NCI-H146 treated with DMSO at 0.1 percent for 48 hours (cell line): ENCODE measurements around the gene OASL.
"Not testable (repeated sequence)": the region's sequence is repeated elsewhere in the genome, so short reads cannot be mapped to it uniquely, and the experiment has no call there.

ENCODE experiments used
- DNase-seq: peaks from one replicate; lab custom pipeline; 2025; ENCODE audit not compliant: unreplicated experiment; lab: John Stamatoyannopoulos, UW

Gene OASL

DNA sequence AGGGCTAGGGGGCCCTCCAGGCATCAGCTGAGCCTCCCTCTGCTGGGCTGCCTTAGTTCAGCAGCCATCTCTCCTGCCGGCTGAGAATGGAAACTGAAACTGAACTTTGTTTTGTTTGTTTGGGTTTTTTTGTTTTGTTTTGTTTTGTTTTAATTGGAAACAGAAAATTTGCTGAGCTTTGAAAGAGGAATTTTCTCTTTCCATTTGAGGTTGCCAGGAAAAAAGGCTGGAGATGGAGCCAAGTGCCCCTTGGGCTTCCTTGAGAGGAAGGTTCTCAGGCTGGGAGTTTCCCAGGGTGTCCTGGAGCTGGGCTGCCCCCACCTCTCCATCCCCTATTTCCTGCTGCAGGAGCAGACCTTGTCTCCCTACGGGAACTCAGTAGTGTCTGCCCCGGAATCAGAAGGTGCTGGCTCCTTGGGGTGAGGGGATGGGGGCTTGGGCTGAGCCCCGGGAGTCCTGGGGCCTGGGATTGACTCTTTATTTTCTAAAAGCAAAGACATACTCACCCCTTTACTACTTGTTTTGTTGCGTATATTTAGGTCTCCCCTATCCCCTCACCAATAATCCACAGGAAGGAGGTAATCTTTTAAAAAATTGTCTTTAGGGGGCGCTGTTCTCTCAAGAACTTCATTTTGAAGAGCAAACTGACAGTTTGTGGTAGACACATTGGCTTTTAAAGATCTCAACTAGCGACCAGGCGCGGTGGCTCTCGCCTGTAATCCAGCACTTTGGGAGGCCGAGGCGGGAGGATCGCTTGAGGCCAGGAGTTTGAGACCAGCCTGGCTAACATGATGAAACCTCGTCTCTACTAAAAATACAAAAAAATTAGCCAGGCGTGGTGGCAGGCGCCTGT is 21.3 kb upstream of the OASL start:
- peak; percentile 25 for DNase-seq

DNA sequence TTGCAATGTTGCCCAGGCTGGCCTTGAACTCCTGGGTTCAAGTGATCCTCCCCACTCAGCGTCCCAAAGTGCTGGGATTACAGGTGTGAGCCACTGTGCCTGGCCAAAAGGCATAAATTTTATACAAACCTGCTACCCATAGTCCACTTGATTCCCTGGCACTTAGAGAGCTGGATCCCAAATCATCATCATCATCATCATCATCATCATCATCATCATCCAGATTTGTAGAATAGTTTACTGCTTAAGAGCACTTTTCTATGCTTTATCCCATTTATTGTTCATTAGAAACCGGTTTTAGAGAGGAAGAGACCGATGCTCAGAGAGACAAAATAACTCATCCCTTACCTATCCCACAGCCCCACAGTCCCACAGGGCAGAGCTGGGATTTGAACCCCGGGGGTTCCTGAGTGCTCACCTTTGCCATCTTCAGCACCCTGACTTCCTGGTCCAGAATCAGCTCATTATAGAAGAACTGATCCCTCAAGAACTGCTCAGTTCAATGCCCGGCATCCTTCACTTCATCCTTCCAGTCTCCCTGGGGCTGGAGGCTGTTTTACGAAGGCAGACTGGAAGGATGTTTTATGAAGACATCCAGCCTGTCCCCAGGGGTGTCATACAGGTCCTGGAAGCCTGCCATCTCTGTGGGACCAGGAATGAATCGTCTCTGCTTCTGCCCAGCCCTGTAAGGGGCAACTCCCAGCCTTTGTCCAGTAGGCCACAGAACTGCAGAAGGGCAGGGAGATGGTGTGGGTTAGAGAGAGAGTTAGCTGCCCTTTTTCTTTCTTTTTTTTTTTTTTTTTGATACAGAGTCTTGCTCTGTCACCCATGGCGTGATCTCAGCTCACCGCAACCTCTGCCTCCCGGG is 20.2 kb upstream of the OASL start:
- no peak for DNase-seq

DNA sequence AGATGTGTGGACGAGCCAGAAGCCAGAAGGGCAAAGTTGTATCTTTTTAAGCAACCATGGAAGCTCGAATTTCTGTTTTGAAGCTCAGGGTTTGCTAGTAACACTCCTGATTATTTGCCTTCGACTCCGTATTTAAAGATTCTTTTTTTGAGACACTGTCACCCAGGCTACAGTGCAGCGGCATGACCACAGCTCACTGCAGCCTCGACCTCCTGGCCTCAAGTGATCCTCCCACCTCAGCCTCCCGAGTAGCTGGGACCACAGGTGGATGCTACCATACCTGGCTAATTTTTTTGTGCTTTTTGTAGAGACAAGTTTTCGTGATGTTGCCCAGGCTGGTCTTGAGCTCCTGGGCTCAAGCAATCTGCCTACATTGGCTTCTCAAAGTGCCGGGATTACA is 18.7 kb upstream of the OASL start:
- DNase-seq, result no peak

DNA sequence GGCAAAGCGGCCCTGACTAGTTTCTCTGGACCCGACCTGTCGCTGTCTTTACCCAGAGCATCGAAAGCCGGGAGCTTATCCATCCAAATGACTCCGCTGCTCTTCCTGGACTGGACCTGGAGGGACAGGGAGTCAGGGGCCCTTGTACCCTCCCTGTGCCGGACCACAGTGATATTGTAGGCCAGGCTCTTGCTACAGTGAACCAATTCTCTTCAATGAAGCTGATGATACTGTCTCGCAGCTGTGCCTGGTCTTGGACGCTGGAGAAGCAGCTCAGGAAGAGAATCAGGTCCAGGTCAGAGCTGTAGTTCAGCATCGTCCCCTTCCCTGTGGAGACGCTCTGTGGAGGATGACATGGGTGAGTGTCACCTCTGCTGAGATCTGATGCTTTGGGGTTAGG is 14.7 kb upstream of the OASL start:
- no peak for DNase-seq

DNA sequence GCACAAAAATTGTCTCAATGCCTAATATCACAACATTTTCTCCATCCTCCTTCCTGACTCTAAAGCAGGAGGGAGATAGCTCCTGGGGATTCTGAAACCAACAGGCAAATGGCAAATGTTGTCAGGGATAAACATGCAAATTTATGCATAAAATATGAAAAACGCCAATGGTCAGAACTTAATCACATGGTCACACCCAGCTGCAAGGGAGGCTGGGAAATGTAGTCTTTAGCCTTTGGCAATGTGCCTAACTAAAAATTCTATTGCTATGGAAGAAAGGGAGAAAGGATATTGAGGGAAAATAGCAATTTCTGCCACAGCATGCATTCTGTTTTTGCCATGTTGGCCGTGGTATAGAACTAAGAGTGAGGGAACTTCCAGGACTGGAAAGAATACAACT is 11.7 kb upstream of the OASL start:
- no peak for DNase-seq

DNA sequence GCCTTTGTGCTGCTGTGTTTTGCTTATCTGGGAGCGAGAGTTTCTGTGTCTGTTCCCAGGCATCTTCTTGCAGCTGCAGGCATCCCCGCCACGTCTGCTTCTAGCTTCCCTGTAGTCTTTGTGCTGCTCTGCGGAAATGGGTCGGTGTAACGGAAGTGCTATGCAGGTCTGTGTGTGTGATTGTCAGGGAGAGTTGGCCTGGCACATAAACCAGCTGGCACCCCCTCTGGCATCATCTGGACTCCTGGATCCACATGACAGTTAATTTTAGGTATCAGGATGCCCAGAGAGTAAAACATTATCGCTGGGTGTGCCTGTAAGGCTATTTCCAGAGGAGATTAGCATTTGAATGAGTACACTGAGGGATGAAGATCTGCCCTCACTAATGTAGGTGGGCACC is 9.4 kb upstream of the OASL start:
- DNase-seq, result no peak

DNA sequence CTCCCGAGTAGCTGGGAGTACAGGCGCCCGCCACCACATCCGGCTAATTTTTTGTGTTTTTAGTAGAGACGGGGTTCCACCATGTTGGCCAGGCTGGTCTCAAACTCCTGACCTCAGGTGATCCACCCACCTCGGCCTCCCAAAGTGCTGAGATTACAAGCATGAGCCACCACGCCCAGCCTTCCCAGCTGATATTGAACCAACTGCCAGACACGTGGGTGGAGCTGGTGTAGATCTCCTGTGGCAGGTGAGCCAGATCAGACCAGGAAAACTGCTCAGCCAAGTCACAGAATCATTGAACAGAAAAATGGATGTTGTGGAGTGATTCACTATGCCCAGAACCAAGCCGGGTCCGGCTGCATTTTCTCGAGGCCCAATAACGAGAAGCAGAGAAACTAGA is 8.4 kb upstream of the OASL start:
- DNase-seq, result not testable (repeated sequence)

DNA sequence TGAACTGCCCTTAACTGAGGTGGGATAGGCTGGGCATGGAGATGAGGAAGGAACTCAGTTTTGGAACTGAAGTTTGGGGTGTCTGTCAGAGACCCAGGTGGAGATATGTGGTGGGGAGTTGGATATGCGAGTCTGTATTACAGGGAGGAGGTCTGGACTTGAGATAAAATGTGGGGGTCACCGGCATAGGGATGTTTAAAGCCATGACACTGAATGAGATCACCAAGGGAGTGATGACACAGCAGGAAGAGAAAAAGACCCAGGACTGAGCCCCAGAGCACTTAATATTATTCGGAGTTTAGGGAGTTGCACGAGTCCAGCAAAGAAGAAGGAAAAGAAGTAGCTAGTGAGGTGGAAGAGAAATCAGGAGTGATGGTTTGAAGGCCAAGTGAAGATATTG is 4.0 kb upstream of the OASL start:
- DNase-seq, result no peak

DNA sequence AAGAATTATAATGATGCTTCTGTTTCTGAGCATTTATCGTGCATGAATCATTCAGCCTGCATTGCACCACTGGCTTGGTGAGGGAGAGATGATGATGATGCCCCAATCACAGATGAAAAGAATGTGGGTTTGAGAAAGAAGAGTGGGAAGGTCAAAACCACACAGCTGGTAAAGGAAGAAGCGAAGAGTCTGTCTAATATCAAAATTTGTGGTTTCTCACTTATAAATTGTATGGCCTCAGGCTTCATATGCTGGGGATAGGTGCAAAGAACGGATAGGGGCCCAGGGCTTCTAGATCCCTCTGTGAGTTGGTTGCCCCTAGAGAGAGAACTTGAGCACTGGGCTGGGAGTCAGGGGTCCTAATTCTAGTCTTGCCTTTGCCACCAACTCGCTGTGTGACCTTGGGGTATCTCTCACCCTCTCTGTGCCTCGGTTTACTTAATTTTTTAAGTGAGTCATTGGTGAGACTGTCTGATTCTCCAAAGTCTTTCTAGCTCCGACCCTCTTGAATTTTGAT is 2.2 kb downstream of the OASL start:
- DNase-seq, result no peak

DNA sequence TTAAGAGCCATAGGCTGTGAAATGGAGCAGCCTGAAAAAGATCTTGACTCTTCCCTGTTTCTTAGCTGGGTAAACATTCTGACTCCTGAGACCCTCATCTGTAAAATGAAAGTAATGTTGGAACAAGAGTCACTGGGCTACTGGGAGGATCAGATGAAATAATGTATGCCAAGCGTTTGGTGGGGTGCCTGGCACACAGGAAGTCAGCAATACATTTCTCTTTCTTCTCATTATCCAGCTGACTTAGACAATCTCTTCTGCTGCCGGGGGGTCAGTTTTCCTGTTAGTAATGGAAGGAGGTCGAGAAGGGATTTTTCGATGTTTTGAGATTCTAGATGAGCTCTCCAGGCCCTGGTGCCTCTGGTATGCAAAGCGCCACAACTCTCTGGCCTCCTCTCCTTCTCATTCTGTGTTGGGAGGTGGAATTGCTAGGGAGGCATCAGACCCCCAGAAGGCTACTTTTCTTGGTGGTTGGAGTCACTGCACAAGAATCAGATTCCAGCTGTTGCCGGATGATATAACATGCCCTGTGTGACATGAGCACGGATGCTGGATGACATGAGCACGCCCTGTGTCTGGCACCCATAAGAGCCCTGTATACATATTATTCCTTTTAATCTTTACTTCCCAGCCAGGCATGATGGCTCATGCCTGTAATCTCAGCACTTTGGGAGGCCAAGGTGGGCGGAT is 4.3 kb downstream of the OASL start:
- no peak for DNase-seq

DNA sequence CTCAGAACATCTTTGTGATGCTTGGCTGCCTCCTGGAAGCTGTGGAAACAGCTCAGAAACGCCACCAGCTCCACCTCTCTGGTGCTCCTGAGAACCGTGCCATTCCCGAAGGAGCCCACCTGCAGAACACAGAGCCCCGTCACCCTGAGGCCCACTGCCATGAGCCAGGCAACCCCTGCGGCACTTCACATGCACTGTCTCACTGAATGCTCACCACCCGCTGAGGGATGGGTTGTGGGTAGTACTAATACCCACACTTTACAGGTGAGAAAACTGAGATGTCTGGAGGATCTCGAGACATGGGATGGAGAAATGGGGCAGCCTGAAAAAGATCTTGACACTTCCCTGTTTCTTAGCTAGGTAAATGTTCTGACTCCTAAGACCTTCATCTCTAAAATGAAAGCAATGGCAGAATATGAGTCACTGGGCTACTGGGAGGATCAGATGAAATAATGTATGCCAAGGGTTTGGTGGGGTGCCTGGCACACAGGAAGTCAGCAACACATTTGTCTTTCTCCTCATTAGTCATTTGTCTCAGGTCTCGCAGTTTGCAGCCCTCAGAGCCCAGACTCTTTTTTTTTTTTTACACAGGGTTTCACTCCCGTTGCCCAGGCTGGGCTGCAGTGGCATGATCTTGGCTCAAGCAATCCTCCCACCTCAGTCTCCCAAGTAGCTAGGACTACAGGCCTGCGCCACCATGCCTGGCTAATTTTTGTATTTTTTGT is 5.3 kb downstream of the OASL start:
- no peak for DNase-seq

DNA sequence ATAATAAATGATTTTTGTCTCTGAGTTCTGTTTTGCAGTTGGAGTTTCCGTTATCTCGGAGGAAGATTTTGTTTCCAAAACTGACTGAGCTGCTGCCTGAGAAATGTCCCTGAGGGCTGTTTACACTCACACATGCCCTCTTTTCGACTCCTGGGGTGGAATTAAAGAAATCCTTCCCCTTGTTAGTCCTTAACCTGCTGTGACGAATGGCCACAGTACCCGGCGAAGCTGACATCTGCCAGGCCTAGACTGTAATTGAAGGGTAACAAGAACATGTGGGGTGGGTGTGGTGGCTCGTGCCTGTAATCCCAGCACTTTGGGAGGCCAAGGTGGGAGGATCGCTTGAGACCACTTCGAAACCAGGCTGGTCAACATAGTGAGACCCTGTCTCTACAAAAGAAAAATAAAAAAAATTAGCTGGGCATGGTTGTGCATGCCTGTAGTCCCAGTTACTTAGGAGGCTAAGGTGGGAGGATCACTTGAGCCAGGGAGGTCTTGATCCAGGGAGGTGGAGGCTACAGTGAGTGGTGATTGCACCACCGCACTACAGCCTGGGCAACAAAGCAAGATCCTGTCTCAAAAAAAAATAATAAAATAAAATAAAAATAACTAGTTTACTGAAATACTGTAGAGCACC is 8.4 kb downstream of the OASL start:
- no peak for DNase-seq

DNA sequence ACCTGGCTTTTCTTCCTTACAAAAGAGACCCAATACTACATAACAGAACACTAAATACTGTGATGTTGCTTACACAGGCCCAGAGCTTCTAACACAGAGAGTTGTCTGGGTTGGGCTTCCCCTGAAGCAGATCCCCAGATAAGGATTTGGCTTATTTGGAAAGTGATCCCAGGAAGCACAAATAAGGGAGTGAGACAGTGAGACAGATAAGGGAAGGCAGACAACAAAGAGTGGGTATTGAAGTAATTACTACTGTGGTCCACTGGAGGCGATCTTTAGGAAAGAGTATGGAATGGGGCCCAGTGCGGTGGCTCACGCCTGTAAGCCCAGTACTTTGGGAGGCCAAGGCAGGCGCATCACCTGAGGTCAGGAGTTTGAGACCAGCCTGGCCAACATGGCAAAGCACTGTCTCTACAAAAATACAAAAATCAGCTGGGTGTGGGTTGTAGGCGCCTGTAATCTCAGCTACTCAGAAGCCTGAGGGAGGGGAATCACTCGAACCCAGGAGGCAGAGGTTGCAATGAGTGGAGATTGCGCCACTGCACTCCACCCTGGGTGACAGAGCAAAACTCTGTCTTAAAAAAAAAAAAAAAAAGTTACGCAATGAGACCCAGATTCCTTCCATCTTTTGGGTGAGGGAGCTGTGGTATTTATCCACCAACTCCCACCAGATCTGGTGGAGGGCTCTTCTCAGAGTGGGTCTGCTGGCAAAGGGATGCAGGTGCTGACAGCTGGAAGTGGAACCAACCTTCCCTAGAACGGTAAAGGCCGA is 12.6 kb downstream of the OASL start:
- peak; percentile 18 for DNase-seq

DNA sequence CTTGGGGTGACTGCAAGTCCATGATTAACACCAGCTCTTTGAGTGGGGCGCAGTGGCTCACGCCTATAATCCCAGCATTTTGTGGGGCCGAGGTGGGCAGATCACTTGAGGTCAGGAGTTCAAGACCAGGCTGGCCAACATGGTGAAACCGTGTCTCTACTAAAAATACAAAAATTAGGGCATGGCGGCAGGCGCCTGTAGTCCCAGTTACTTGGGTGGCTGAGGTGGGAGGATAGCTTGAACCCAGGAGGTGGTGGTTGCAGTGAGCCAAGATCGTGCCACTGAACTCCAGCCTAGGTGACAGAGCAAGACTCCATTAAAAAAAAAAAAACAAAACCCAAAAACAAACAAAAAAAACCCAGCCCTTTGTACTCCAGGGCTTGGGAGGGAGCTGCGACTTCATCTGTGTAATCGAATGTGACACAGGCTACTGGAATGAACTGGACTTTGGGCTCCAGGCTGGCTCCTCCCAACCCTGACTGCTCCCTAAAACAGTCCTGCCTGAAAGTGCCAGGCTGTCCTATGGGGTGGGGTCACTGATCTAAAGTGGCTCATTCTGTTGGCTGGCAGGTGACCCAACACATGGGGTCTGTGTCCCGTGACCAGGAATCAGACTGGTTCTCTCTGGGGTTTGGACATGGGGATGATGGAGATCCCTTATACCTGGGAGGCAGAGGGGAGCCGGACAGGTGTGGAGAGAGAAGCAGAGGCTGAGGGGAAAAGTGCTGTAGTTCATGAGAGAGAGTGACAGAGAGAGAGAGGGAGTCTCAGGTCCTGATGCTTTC is 13.4 kb downstream of the OASL start:
- DNase-seq, result no peak

DNA sequence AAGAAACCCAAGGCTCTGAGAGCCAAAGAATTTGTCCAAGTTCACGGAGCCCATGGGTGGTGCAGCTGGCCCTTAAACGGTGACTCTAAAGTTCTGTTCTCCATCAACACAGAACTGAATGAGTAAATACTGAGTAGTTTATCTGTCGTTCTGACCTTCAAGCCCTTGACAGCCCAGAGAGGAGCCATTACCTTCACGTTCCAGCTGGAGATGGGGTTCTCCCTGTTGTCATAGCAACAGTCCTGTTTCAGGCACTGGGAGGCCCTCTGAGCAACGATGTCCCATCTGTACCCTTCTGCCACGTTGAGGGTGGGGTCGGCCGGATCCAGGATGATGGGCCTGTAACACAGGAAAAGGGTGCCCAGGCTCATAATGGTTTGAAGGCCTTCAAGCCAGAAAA is 15.2 kb downstream of the OASL start:
- DNase-seq, result no peak

DNA sequence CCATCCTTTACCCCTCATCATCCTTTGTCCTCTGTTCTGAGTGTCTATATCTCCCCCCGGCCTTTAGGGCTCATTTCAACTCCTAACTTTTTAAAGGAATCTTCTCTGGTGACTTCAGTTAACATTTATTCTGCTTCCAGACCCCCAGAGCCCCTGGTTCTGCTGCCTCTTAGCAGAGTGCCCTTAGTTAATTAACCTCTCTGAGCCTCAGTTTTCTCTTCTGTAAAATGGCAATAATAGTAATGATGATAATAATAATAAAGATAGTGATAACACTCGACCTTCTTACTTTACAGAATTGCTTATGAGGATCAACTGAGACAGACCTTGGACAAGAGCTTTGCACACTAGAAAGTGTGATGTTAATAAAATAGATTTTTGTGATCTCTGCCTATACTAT is 16.3 kb downstream of the OASL start:
- DNase-seq, result no peak

DNA sequence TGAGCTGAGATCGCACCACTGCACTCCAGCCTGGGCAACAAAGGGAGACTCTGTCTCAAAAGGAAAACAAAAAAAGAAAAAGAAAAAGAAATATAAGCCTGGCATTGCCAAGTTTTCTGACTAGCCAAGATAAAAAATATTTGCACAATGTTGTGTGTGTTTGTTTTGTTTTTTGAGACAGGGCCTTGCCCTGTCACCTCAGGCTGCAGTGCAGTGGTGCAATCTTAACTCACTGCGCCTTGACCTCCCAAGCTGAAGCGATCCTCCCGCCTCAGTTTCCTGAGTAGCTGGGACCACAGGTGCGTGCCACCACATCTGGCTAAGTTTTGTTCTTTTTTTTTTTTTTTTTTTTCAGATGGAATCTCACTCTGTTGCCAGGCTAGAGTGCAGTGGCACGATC is 17.3 kb downstream of the OASL start:
- DNase-seq, result no peak

DNA sequence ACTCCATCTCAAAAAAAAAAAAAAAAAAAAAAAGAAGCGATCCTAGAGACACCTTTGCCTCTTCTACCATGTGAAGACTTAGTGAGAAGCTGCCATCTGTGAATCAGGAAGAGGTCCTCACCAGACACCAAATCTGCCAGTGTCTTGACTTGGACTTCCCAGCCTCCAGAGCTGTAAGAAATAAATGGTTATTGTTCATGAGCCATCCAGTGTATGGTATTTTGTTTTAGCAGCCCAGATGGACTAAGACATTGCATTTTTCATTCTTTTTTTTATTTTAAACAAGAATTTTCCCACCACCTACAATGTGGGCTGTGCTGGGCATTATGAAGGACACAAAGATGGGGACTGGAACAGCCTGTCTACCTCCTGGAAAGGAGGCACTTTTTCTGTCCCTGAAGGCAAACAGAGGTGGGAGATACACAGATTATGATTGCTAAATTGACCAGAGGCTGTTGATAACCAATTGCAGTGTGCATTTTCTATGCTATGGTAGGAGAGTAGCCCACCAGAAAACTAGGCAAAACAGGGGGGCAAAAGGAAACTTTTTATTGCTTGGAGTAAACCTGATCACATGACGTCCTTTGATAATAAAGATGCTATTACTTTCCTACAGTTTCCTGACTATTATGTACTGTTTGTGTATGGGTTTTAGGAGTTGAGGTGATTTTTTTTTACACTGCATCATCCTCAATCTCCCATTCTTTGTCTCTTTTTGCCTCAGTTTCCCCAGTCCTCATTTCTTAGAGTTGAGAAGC is 20.0 kb downstream of the OASL start:
- DNase-seq, result no peak
